OCI-LY7 (cell line): ENCODE data around the gene PARD3B.

Experiments
- CTCF ChIP-seq: fragments of 200-600 bp; sonication (generic); conservative IDR thresholded peaks from 2 replicates; pipeline ENCODE4 v1.5.1; 2014; ENCODE audit warnings: mild to moderate bottlenecking, antibody characterized with exemption, low read length, moderate library complexity, mixed read lengths
- EZH2phosphoT487 ChIP-seq: fragments of 200-600 bp; sonication (generic); IDR thresholded peaks from 2 replicates; pipeline ENCODE4 v1.6.1; 2018; ENCODE audit warnings: low read depth, borderline replicate concordance, mild to moderate bottlenecking, mixed run types, antibody characterized with exemption, low read length, moderate library complexity, mixed read lengths

- TF ChIP-seq CTCF, result no peak
- TF ChIP-seq EZH2phosphoT487, result no peak
Measured at GRCh38 chr2:205646680-205647079, 1101.4 kb downstream of the PARD3B start.
